NCI-H2196 (cell line): Measurements from ENCODE around the gene FN3K.

Experiments used
- DNase-seq: peaks from one replicate; lab custom pipeline; 2025; ENCODE audit not compliant: unreplicated experiment; lab: John Stamatoyannopoulos, UW

The FN3K gene

GRCh38 chr17:82734987-82735866 lies at the start of gene FN3K:
Gene FN3K, plus strand, starts transcription at chr17:82735615. Its CDS starts 22 bp downstream, at chr17:82735637.
- peak; percentile 96 for DNase-seq

GRCh38 chr17:82686366-82687324 lies 48.8 kb upstream of the FN3K start:
- DNase-seq = no peak

- no peak for DNase-seq
Observed at GRCh38 chr17:82687375-82687861, 48.0 kb upstream of the FN3K start.

GRCh38 chr17:82687871-82688270 lies 47.5 kb upstream of the FN3K start:
- DNase-seq = no peak

GRCh38 chr17:82689077-82689476 lies 46.3 kb upstream of the FN3K start:
- no peak for DNase-seq

- no peak for DNase-seq
Observed at GRCh38 chr17:82690786-82691489, 44.5 kb upstream of the FN3K start.

- no peak for DNase-seq
Observed at GRCh38 chr17:82691714-82692113, 43.7 kb upstream of the FN3K start.

- DNase-seq = no peak
Observed at GRCh38 chr17:82692268-82692667, 43.1 kb upstream of the FN3K start.

- no peak for DNase-seq
Observed at GRCh38 chr17:82693168-82693867, 42.1 kb upstream of the FN3K start.

GRCh38 chr17:82694647-82695046 lies 40.8 kb upstream of the FN3K start:
- DNase-seq = no peak

GRCh38 chr17:82696259-82696658 lies 39.2 kb upstream of the FN3K start:
- DNase-seq = no peak

- DNase-seq = no peak
Observed at GRCh38 chr17:82696916-82697807, 38.3 kb upstream of the FN3K start.

GRCh38 chr17:82697808-82698064 lies 37.7 kb upstream of the FN3K start:
- no peak for DNase-seq

- DNase-seq = peak; percentile 100
Observed at GRCh38 chr17:82698065-82698973, 37.1 kb upstream of the FN3K start, which contains the start of gene RAB40B. Gene RAB40B, minus strand, starts transcription at chr17:82698698. Its CDS starts 102 bp downstream, at chr17:82698596.

- peak; percentile 68 for DNase-seq
Observed at GRCh38 chr17:82698974-82699442, 36.4 kb upstream of the FN3K start.

GRCh38 chr17:82699551-82699950 lies 35.9 kb upstream of the FN3K start:
- DNase-seq = no peak

GRCh38 chr17:82702231-82702927 lies 33.0 kb upstream of the FN3K start:
- DNase-seq = no peak
